ENCODE data around the gene MATN3. TPM values are rescaled to one million over a fixed set of nuclear protein-coding genes. Genes with fewer than 3 reads are reported as not detected.

MATN3 gene, protein sequence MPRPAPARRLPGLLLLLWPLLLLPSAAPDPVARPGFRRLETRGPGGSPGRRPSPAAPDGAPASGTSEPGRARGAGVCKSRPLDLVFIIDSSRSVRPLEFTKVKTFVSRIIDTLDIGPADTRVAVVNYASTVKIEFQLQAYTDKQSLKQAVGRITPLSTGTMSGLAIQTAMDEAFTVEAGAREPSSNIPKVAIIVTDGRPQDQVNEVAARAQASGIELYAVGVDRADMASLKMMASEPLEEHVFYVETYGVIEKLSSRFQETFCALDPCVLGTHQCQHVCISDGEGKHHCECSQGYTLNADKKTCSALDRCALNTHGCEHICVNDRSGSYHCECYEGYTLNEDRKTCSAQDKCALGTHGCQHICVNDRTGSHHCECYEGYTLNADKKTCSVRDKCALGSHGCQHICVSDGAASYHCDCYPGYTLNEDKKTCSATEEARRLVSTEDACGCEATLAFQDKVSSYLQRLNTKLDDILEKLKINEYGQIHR
- total RNA-seq (under 1 TPM in 5 of 9 donors, not detected in 4; 0.12 to 0.48 (median 0.25) TPM), polyA plus RNA-seq (under 1 TPM; 0.19 to 0.29 TPM)
- long read RNA-seq, donor 1, partial matches to known transcripts = 0 of 2 reads
- long read RNA-seq, donor 1, other reads (novel, unspliced or antisense) = 0 of 2 reads
- long read RNA-seq, donor 2 = 0 reads
- long read RNA-seq, donor 3, partial matches to known transcripts = 0 of 1 reads
- long read RNA-seq, donor 3, other reads (novel, unspliced or antisense) = 0 of 1 reads

DNA sequence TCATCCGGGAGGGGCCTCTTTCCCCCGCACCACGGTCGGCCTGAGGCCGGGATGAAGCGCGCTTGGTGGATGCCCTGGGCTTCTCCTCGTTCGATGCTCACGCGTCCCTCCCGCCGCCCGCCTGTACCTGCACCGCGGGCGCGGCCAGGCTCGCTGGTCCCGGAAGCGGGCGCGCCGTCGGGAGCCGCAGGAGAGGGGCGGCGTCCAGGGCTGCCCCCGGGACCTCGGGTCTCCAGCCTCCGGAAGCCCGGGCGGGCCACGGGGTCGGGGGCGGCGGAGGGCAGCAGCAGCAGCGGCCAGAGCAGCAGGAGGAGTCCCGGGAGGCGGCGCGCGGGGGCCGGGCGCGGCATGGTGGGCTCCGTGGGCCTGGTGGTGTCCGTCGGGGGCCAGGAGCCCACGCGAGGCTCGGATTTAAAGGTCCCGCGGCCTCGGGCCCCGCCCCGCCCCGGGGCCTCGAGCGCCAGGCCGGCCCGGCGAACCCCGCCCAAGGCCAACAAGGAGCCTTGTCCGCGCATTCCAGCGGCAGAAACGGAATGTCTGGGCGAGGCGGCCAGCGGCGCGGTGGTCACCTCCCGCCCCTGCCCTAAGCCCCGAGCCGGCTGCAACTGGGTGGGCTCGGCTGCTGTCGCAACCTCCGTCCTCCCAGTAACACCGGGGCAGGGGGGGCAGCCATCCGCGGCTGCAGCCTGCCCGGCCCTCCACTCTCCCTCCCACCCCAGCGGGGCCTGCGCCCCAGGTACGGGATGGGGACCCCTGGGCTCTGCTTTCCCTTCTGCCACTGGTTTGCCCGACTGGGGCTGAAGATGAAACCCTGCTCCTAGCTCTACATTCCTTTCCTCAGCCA lies at the start of gene MATN3:
Gene MATN3 (minus strand): TSS at position 387 of the 844 bp plus-strand sequence. CDS start 37 bp downstream, at position 350.
- no peaks in the 10 kb centered on the region for H3K36me3 ChIP-seq
- peaks cover 0 to 16% (median 9%) of the 10 kb centered on the region in 12 donors for H3K4me1 ChIP-seq
- H3K27ac ChIP-seq = peak within 1 kb of the TSS in 10 of 12 donors; percentile 1 to 58 (median 30)
- ATAC-seq (peak in 3 of 4 donors; percentile 34 to 83 (median 83)), DNase-seq (peak in 4 of 5 donors; percentile 12 to 68 (median 42))
- WGBS, 4 donors = 1% methylated on average over 21 to 87 of the region's 87 CpGs
- TF ChIP-seq, protein P1, sequence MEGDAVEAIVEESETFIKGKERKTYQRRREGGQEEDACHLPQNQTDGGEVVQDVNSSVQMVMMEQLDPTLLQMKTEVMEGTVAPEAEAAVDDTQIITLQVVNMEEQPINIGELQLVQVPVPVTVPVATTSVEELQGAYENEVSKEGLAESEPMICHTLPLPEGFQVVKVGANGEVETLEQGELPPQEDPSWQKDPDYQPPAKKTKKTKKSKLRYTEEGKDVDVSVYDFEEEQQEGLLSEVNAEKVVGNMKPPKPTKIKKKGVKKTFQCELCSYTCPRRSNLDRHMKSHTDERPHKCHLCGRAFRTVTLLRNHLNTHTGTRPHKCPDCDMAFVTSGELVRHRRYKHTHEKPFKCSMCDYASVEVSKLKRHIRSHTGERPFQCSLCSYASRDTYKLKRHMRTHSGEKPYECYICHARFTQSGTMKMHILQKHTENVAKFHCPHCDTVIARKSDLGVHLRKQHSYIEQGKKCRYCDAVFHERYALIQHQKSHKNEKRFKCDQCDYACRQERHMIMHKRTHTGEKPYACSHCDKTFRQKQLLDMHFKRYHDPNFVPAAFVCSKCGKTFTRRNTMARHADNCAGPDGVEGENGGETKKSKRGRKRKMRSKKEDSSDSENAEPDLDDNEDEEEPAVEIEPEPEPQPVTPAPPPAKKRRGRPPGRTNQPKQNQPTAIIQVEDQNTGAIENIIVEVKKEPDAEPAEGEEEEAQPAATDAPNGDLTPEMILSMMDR (IDR thresholded peaks at IDR 0.05) = no peak
- TF ChIP-seq POLR2A (IDR thresholded peaks at IDR 0.05) = no peak
- peaks cover 0 to 8% (median 0%) of the 10 kb centered on the region in 12 donors for H3K9me3 ChIP-seq
- peak within 1 kb of the TSS; percentile 38 to 73 (median 55) for H3K4me3 ChIP-seq
- H3K27me3 ChIP-seq = peaks cover 0 to 46% (median 6%) of the 10 kb centered on the region in 9 donors
- intact Hi-C loops (cut with DNase I) = loop anchor here in 1 of 10 donors (5.0 kb wide), 1 partner anchor 40 kb away; no protein-coding TSS in a partner anchor

DNA sequence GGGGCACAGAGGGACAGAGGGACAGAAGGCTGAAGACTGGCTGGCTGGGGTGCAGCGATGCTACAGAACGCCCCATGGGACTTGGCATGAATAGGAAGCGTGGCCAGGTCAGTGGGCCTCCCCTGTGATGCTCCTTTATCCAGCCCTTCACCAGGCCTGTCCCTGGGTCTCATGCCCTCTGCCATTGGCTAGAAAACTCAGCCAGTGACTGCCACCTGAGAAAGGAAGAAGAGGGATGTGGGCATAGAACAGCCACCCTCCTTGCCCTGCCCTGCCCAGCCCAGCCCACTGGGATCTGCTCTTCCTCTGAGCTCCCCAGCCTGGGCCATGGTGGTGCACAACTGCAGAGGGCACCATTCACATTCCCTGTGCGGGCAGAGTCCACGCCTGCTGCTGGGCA lies 49.5 kb upstream of the MATN3 start:
- no peaks in the 10 kb centered on the region for H3K27me3 ChIP-seq

DNA sequence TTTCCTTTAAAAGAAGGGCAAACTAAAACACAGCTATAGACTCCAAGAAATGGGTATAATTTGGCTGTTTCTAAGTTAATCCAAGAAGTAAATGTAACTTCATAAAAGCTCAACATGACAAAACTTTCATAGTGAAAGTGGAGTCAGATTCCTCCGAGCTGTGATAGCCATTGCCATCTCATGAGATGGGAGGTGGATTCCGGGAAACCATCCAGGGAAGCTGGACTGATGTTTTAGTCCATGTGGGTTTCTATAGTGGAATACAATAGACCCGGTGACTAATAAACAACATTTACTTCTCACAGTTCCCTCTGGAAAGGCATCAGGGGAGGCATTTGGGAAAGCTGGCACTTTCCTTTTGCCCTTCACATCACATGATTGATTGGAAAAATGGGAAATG lies 49.0 kb upstream of the MATN3 start:
- ATAC-seq (no peak), DNase-seq (no peak)
- TF ChIP-seq, protein P1 (IDR thresholded peaks at IDR 0.05) = no peak
- no peak for TF ChIP-seq POLR2A (IDR thresholded peaks at IDR 0.05)
- H3K27ac ChIP-seq = peak overlapping the region in 4 of 12 donors; percentile 16 to 72 (median 61)
- H3K4me1 ChIP-seq = peaks cover 0 to 19% (median 6%) of the 10 kb centered on the region in 12 donors
- 79 to 86% (median 84%) methylated on average over 3 of the region's 3 CpGs for WGBS, 4 donors
- H3K36me3 ChIP-seq = no peaks in the 10 kb centered on the region
- no peaks in the 10 kb centered on the region for H3K27me3 ChIP-seq
- intact Hi-C loops (cut with DNase I) = no loop called here
- H3K9me3 ChIP-seq = peaks cover 0 to 12% (median 0%) of the 10 kb centered on the region in 12 donors
- H3K4me3 ChIP-seq = no peak overlapping the region

More for the DNA sequence above, 49.5 kb upstream of the MATN3 start:
- 89 to 97% (median 93%) methylated on average over 5 of the region's 5 CpGs for WGBS, 4 donors
- TF ChIP-seq POLR2A (IDR thresholded peaks at IDR 0.05) = no peak
- TF ChIP-seq, protein P1 (IDR thresholded peaks at IDR 0.05) = no peak
- H3K4me1 ChIP-seq = peaks cover 0 to 21% (median 8%) of the 10 kb centered on the region in 12 donors
- no peak for DNase-seq
- no peak overlapping the region for H3K4me3 ChIP-seq
- ATAC-seq = no peak
- intact Hi-C loops (cut with DNase I) = no loop called here
- peak overlapping the region in 6 of 12 donors; percentile 1 to 72 (median 42) for H3K27ac ChIP-seq
- peaks cover 0 to 12% (median 0%) of the 10 kb centered on the region in 12 donors for H3K9me3 ChIP-seq
- H3K36me3 ChIP-seq = no peaks in the 10 kb centered on the region

Data from heart left ventricle (tissue), 16 donors.